SU-DHL-6 (cell line): ENCODE results near the gene RASSF5.

Experiments
- H2AFZ ChIP-seq: fragments of 200-600 bp; sonication (generic); 2 replicates; pipeline ENCODE4 v1.6.1; 2014; ENCODE audit warnings: low read depth, mild to moderate bottlenecking, moderate library complexity, mixed read lengths, antibody characterized with exemption, low read length; ENCODE audit not compliant: severe bottlenecking
- H3F3A ChIP-seq: fragments of 200-600 bp; shearing (Covaris generic); 2 replicates; pipeline ENCODE4 v1.6.0; 2016; ENCODE audit warnings: antibody characterized with exemption, mild to moderate bottlenecking; ENCODE audit not compliant: insufficient read depth
- H3K27ac ChIP-seq: fragments of 200-600 bp; sonication (generic); 2 replicates; pipeline ENCODE4 v1.5.1; 2016; ENCODE audit warnings: low read depth, mild to moderate bottlenecking, low read length, moderate library complexity, mixed read lengths
- H3K27me3 ChIP-seq: fragments of 200-600 bp; sonication (generic), shearing (Covaris generic); 2 replicates; pipeline ENCODE4 v1.6.0; 2014; ENCODE audit warnings: mild to moderate bottlenecking, low read length
- H3K36me3 ChIP-seq: fragments of 200-600 bp; sonication (generic); 2 replicates; pipeline ENCODE4 v1.6.1; 2014; ENCODE audit warnings: mild to moderate bottlenecking, low read length, mixed read lengths
- H3K4me2 ChIP-seq: fragments of 300-600, 200-600 bp; shearing (Covaris generic), sonication (generic); 2 replicates; pipeline ENCODE4 v1.6.0; 2014; ENCODE audit warnings: low read length, low read depth, mild to moderate bottlenecking; ENCODE audit not compliant: poor library complexity, severe bottlenecking
- H3K4me3 ChIP-seq: fragments of 200-600 bp; sonication (generic); 2 replicates; pipeline ENCODE4 v1.5.1; 2014; ENCODE audit warnings: antibody characterized with exemption, low read length, mild to moderate bottlenecking, mixed read lengths; ENCODE audit not compliant: insufficient read depth, poor library complexity, severe bottlenecking
- H3K79me2 ChIP-seq: fragments of 200-600 bp; sonication (generic); 2 replicates; pipeline ENCODE4 v1.6.1; 2014; ENCODE audit warnings: mild to moderate bottlenecking, low read length, moderate library complexity; ENCODE audit not compliant: insufficient read depth
- H3K9ac ChIP-seq: fragments of 200-600 bp; sonication (generic); 2 replicates; pipeline ENCODE4 v1.7.0; 2014; ENCODE audit warnings: mild to moderate bottlenecking, low read length
- H3K9me2 ChIP-seq: fragments of 200-600 bp; sonication (generic); replicated peaks from 2 replicates; pipeline ENCODE4 v1.6.1; 2014; ENCODE audit warnings: low read length; ENCODE audit not compliant: insufficient read depth
- H3K9me3 ChIP-seq: fragments of 200-600 bp; sonication (generic); 2 replicates; pipeline ENCODE4 v1.6.1; 2014; ENCODE audit warnings: low read length, mixed read lengths; ENCODE audit not compliant: insufficient read depth
- H4K20me1 ChIP-seq: fragments of 200-600 bp; sonication (generic); 2 replicates; pipeline ENCODE4 v1.6.1; 2014; ENCODE audit warnings: low read depth, mild to moderate bottlenecking, antibody characterized with exemption, low read length, moderate library complexity, mixed read lengths
- EZH2phosphoT487 ChIP-seq: fragments of 200-600 bp; sonication (generic), shearing (Covaris generic); conservative IDR thresholded peaks from 2 replicates; pipeline ENCODE4 v1.6.1; 2018; ENCODE audit warnings: mild to moderate bottlenecking, antibody characterized with exemption, low read length, moderate library complexity, mixed read lengths
- TF ChIP-seq, protein P1 (sequence below): fragments of 200-600 bp; sonication (generic); IDR thresholded peaks from one replicate; pipeline ENCODE4 v1.5.1; 2017; ENCODE audit warnings: antibody characterized with exemption, mild to moderate bottlenecking, low read length, moderate library complexity; ENCODE audit not compliant: insufficient read depth, poor library complexity, severe bottlenecking

Gene RASSF5

GRCh38 chr1:206496131-206496793, 11.1 kb upstream of the RASSF5 start:
- H4K20me1 ChIP-seq: no peaks in the 10 kb centered on the region
- no peaks in the 10 kb centered on the region for H3K79me2 ChIP-seq
- H3K27ac ChIP-seq: no peak overlapping the region
- H3F3A ChIP-seq: no peaks in the 10 kb centered on the region
- H3K9me2 ChIP-seq: no peaks in the 10 kb centered on the region
- TF ChIP-seq, protein P1, sequence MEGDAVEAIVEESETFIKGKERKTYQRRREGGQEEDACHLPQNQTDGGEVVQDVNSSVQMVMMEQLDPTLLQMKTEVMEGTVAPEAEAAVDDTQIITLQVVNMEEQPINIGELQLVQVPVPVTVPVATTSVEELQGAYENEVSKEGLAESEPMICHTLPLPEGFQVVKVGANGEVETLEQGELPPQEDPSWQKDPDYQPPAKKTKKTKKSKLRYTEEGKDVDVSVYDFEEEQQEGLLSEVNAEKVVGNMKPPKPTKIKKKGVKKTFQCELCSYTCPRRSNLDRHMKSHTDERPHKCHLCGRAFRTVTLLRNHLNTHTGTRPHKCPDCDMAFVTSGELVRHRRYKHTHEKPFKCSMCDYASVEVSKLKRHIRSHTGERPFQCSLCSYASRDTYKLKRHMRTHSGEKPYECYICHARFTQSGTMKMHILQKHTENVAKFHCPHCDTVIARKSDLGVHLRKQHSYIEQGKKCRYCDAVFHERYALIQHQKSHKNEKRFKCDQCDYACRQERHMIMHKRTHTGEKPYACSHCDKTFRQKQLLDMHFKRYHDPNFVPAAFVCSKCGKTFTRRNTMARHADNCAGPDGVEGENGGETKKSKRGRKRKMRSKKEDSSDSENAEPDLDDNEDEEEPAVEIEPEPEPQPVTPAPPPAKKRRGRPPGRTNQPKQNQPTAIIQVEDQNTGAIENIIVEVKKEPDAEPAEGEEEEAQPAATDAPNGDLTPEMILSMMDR: no peak
- no peak for TF ChIP-seq EZH2phosphoT487
- H3K4me3 ChIP-seq: no peak overlapping the region
- H3K4me2 ChIP-seq: no peak overlapping the region
- no peaks in the 10 kb centered on the region for H3K36me3 ChIP-seq
- no peak overlapping the region for H2AFZ ChIP-seq
- no peak overlapping the region for H3K9ac ChIP-seq
- no peaks in the 10 kb centered on the region for H3K27me3 ChIP-seq
- H3K9me3 ChIP-seq: no peaks in the 10 kb centered on the region

DNA sequence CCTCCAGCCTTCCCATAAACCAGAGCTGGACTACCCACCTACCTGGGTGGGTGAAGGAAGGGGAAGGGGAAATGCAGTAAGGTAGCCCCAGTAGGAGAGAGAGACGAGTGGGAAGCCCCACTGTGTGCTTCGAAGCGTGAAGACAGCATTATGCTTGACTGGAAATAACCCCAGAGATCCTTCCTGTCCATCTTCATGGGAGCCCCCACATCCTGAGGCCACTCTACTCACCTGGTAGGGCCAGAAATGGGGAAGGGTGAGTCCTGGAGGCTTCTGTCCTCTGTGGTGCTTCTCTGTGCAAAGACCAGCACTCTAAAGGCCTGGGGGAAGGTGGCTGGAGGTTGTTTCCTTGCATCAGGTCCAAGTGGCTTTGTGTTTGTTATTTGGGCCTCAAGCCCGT, 10.0 kb upstream of the RASSF5 start:
- no peak overlapping the region for H2AFZ ChIP-seq
- H3K27ac ChIP-seq: no peak overlapping the region
- no peaks in the 10 kb centered on the region for H3K9me2 ChIP-seq
- H3K9me3 ChIP-seq: no peaks in the 10 kb centered on the region
- H4K20me1 ChIP-seq: no peaks in the 10 kb centered on the region
- no peaks in the 10 kb centered on the region for H3F3A ChIP-seq
- H3K9ac ChIP-seq: no peak overlapping the region
- no peaks in the 10 kb centered on the region for H3K36me3 ChIP-seq
- no peak for TF ChIP-seq EZH2phosphoT487
- TF ChIP-seq, protein P1: no peak
- H3K27me3 ChIP-seq: no peaks in the 10 kb centered on the region
- H3K4me3 ChIP-seq: no peak overlapping the region
- H3K79me2 ChIP-seq: no peaks in the 10 kb centered on the region
- no peak overlapping the region for H3K4me2 ChIP-seq

DNA sequence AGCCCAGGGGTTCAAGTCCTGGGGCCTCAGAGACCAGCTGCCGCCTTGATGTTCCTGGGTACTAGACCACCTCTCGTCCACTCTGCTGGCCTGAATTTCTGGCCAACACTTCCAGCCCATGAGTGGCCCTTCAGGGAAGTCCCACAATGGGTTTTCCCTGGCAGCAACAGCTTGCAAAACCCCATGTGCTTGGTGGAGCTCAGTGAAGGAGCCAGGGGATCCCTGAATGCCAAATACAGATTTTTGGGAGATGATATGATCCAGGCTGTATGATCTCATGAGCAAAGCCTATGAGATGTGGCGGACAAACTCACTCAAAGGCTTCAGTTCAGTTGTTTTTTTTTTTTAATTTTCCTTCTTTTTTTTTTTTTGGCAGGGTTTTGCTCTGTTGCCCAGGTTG, 9.6 kb upstream of the RASSF5 start:
- Histone ChIP-seq H3F3A (no peaks in the 10 kb centered on the region), H3K27me3 (no peaks in the 10 kb centered on the region), H4K20me1 (no peaks in the 10 kb centered on the region), H2AFZ (no peak overlapping the region), H3K9me2 (no peaks in the 10 kb centered on the region), H3K79me2 (no peaks in the 10 kb centered on the region), H3K36me3 (no peaks in the 10 kb centered on the region), H3K4me3 (no peak overlapping the region), H3K9ac (no peak overlapping the region), H3K9me3 (no peaks in the 10 kb centered on the region), H3K27ac (no peak overlapping the region), H3K4me2 (no peak overlapping the region)
- no peak for TF ChIP-seq EZH2phosphoT487
- TF ChIP-seq, protein P1: no peak
